SW 1271 (cell line): ENCODE measurements around the gene PDE6C.

Source experiments
- DNase-seq, 2 experiments: peaks; one replicate each; lab custom pipeline; 2025; lab: John Stamatoyannopoulos, UW

Gene PDE6C

DNA sequence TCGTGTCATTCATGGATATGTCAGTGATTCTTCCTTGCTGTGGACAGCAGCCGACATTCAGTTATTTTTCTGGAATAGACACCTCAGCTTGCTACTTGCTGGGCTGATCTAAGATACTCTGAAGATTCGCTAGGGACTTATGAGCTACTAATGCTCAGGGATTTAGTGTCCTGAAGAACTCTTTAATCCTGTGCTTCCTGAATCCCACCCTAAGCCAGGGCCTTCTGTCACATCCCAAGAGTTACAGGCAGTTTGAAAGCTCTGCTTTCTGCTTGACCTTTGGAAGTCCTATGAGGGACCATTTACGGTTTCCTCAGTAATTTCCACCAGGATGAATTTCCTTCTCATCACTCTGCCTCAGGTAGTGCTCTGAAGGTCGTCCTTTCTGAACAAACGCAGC is at the start of gene PDE6C:
Gene PDE6C (plus strand): TSS at position 227 of the 400 bp plus-strand sequence. CDS start 189 bp downstream, outside the sequence.
- no peak for DNase-seq

DNA sequence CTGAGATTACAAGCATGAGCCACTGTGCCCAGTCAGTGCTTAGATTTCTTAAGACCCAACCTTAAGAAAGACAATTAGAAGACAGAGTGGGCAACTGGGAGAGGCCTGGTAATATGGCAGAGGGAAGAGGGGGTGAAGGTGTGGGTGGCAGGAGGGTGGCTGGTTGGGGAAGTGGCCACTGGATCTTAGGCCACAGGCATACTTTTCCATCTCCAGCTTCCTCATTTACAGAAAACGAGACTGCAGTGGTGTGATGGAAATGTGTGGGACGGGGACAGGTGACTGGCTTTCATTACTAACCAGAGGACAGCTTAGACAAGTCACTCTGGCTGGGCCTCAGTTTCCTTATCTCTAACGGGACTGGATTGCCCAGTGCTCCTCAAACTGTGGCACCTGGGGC is 46.9 kb upstream of the PDE6C start:
- no peak for DNase-seq

DNA sequence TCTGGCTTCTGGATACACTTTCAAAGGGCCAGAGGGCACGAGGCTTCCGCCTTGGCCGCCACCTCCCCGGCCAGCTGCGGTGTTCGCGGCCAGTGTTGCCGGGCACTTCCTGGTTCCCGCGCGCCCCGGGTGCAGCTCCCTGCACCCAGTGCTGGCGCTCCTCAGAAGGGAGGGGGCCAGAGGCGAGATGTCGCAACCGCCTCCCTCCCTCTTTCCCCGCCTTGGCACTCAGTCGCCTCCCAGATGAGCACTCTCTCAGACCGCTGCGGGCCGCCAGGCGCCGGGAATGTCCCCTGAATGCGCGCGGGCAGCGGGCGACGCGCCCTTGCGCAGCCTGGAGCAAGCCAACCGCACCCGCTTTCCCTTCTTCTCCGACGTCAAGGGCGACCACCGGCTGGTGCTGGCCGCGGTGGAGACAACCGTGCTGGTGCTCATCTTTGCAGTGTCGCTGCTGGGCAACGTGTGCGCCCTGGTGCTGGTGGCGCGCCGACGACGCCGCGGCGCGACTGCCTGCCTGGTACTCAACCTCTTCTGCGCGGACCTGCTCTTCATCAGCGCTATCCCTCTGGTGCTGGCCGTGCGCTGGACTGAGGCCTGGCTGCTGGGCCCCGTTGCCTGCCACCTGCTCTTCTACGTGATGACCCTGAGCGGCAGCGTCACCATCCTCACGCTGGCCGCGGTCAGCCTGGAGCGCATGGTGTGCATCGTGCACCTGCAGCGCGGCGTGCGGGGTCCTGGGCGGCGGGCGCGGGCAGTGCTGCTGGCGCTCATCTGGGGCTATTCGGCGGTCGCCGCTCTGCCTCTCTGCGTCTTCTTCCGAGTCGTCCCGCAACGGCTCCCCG is 45.7 kb upstream of the PDE6C start, which contains the start of gene FFAR4:
Gene FFAR4 (plus strand): TSS at position 231 of the 842 bp plus-strand sequence. CDS start 56 bp downstream, at position 287.
- no peak for DNase-seq

DNA sequence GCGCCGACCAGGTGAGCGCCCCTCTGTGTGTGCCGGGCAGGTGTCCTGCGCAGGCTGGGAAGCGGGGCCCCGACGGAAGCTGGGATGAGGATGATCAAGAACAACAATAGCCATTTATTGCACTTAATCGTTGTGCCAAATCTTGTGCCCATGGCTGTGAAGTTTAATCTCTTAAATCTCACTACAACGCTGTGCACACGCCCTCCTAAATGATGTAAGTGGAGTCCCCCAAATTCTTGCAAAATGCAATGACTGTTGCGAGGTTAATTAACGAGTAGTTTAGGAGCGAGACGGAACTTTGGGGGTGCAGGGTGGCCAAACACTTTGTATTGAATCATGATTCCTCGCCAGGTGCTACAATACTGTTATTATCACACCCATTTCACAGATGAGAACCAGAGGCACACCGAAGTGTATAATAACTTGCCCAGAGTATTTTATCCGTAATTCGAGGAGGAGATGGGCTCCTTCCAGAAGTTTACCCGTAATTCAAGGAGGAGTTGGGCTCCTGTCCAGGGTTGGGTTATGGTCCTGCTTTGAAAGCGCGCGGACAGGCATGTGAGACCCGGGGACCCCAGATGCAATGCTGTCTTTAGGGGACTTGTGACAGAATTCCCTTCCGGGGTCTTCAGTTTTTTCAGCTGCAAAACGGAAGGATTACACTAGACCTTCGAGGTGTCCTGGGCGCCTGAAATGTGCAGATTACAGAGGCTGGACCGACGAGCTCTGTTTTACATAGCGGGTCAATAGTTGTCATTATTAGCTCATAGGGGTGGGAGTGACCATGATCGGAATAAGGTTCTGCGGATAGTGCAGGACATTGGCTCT is 44.8 kb upstream of the PDE6C start:
- DNase-seq = no peak

DNA sequence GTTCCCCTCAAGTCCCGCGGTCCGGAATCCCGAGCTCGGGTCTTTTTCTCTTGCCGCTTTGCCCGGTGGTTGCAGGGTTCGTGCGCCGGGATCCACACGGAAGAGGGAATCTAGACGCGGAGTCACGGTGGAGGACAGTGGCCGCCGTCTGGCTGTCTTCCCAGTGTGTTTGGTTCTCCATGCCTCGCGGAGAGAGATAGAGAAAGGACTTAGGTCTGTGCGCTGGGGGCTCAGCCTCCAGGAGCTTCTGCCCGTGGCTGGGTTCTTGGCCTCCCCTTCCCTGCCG is 44.3 kb upstream of the PDE6C start:
- no peak for DNase-seq

DNA sequence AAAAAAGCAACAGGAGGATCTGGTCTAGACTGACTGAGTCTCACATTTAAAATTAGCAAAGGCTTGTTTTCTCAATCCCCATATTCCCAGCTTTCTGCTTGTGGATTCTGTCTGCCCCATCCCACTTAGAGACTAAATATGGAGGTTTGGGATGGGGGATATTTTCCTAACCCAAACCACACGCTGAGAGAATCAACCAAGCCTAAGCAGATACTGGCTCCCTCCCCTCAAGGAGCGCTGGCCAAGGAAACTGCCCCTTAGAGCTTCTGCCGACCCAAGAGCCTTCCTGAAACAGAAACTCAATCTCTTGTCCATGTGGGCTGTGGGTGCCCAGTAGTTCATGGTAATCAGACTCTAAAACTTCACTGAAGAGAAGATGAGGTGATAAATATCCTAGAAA is 42.0 kb upstream of the PDE6C start:
- no peak for DNase-seq

DNA sequence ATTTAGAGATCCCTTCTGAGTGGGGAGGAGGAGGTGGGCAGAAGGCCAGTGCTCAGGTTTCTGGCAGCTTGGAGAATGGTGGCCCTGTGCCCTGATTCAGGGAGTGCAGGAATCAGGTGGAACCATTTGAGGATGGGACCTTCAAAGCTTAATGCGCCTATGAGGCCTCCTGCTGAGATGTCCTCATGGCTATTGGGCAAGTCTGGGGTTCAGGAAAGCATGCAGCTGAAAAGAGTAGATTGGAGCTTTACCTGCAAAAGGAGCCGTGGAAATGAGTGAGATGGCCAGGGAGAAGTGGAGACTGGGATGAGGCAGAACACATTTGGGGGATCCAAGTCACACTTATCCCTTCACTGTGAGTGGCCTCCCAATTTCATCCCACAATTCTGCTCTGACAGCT is 39.7 kb upstream of the PDE6C start:
- DNase-seq = no peak

DNA sequence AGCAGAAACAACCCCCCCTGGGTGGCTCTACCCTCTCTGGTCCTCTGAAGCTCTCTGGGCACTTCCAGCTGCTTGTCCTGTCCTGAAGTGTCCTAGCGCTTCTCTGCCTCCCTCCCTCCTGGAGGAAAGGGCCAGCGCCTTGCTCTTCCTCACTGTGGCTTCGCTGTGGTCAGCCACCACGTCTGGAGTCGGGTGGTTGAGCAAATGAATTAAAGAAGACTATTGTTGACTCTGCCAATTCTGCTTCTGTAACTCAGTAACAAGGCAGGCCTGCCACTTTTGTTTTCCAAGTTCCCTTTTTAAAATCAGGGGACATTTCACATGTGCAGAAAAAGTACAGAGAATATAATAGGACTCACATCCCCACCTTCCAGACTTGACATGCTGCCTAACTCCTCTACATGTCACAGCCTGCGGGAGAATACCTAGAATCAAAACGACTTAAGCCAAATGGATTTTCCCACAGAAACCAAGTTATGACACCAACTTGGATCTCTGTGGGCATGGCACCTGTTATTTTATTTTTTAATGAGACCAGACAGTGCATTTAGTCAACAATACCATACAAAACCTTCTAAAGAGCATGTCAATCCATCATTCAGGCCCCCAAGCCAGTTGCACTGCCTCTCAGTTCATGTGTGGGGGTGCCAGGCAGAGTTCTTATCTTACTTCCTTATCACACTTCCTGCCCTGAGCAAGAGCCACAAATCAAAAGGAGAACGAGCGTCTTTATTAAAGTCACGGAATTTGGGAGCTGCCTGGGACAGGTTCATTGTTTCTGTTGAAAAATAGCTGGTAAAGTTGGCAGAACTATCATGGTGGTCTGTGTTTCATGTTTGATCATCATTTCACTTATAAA is 39.1 kb upstream of the PDE6C start:
- DNase-seq = no peak

DNA sequence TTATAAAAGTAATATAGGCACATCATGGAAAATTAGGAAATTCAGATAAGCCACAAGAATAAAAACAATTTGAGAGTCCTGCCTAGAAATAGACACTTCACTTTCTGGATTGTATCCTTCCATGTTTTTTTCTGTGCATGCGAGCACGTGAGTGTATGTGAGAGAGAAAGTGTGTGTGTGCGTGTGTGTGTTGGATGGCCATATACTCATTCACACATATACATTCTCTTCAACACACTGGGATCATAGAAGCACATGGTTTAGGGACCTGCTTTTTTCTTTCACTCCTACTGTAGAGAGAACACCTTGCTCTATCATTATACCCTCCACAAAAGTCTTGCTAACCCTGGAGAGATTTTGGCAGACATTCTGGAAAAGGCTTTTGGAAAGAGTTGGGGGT is 38.4 kb upstream of the PDE6C start:
- DNase-seq = no peak

DNA sequence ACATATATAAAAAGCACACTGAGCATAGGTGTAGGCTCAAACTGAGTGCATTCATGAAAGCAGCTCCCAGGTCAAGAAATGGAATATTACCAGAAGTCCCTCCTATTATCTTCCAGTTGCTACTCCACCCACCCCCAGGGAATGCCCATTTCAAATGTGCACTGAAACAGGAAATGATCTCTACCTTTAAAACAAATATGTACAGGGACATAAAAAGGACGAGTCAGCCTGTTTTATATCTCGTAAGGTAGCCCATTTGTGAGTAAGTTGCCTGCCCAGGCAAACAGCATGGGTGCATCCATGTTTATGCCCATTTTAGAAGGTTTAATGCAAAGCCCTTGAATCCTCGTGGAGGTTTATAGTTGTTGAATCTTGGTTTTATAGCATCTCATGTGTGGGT is 35.4 kb upstream of the PDE6C start:
- DNase-seq = no peak

DNA sequence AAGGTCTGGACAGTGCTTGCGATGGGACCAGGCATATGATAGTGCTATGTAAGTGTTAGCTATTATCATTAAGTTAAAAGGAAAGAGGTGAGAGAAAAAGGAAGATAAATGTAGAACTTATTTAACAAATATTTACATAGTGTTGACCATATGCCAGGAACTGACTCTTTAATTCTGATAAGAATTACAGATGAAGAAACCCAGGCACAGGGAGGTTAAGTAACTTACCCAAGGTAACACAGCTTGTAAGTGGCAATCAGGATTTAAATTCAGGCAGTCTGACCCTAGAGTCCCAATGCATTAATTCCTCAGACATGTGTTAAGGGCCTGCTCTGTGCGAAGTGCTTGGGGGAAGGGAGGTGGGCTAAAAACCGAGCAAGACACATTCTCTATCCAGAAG is 34.8 kb upstream of the PDE6C start:
- no peak for DNase-seq

DNA sequence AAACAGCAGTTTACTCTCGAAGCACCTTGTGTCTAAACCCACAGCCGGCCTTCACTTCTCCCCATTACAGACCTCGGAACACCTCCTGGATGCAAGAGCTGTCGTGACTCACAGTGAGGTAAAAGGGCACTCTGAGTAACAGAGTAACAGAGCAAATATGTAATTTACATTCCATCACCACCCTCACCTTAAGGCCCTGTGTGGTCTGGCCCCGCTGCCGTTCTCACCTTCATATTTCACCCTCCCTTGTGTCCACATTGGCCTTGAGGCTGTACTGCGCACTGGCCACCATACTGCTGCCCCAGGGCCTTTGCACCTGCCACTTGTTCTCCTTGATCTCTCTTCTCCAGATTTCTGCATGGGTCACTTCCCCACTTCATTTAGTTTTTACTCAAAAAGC is 33.2 kb upstream of the PDE6C start:
- no peak for DNase-seq

DNA sequence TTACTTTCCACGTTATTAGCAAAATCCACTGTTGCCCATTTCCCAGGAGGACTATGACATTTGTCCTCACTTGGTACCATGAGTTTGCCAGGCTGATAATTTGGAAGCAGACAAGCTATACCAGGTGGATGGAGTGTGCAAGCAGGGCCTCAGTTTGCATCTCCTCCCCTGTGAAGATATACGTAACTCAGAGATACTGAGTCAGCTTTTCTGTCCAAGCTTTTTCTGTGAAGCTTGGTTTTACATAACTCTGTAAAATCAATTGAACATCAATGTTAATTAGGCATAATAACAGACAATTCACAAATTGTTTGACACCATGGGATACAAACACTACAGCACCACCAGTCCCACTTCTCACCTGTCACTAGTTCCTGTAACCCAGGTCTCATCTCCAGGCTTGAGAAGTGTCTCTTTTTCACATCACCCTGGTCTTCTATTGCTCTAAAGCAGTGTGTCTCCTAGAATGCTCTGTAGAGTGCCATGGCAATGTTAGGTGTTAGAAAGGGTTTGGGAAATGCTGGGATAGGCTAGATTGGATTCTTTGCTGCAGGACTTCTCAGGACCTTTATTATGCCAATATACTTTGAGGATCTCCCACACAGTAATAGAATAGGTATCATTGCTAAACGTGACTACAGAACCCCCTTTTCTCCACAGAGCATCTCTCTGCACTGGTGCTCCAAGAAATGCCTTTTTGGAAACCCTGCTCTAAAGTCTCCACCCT is 32.2 kb upstream of the PDE6C start:
- no peak for DNase-seq

DNA sequence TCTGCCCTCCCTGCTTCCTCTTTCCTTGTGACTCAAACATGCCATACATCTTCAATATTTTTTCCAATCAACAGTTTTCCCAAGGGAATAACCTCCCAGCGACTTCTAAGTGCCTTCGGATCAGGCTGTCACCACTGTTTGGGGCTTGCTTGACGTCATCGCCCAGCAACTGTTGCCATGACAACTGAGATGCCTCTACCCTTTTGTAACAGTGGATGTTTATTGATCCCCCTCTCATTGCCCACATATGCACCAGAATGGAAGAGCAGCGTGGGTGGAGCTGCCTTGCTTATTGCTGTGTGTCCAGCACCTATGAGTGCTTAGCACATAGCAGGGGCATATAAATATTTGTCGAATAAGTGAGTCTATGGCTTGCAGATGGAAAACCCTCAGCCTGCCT is 31.5 kb upstream of the PDE6C start:
- no peak for DNase-seq

DNA sequence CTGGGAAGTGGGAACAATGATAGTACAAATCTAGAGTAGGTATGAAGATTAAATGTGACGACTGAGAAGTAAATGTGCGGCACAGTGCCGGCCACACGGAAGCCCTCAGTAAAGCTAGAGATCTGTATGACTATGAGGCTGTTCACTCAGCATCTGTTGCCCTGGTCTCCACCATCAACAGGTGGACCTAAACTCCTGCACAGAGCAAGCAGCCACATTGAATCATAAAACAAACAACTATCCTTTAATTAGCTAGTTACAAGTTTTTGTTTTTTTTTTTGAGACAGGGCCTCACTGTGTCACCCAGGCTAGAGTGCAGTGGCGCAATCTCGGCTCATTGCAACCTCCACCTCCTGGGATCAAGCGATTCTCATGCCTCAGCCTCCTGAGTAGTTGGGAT is 27.9 kb upstream of the PDE6C start:
- DNase-seq = no peak

DNA sequence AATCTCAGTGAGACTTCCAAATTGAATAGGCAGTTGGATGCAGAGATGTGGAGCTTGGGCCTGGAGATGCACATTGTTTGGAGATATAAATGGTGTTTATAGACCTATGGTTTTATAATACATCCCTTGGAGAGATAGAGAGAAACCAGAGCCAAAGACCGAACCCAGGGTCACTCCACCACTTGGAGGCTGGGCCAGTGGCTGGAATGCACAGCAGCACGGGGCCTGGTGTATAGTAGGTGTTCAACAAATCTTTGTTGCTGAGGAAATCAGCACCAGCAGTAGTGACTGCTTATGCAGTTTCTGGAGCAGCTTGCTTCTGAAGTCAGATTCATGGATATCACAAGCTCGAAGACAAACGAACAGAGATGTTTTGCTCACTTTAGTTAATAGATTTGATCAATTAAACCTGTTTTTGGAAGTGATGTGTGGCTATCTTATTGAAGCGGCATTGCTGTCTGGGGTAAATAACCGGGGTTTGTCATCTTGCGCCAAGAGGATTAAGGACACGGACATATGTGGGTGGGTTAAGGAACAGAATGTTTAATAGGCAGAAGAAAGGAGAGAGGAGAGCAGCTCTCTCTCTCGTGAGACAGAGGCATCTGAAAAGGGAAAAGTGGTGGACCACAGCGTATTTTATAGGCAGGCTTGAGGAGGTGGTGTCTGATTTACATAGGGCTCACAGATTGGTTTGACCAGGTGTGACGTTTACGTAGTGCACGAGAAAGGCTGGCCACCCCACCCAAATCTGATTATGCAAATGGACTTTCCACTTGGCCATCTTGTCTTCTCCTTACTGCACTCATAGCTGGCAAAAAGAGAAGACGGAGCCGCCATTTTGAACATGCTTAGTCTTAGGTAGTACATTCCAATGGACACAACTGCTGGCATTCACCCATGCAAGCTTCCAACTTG is 22.4 kb upstream of the PDE6C start:
- DNase-seq = no peak

DNA sequence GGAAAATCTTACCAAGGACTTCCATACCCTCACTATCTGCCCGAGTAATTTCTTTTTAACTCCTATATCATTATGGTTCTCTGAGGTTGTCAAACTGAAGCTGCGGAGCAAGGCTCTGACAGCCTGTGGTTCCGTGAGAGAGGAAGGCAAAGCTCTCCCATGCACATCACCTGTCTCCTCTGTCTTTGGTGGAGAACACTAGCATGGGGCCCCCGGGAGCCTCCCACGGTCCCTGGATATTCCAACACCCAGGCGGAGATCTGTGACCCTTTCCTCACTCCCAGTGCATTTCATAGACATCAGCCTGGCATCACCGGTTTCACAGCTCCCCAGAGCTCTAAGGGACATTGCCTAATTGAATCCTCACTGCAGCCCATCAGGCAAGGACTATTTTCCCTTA is 21.7 kb upstream of the PDE6C start:
- no peak for DNase-seq

DNA sequence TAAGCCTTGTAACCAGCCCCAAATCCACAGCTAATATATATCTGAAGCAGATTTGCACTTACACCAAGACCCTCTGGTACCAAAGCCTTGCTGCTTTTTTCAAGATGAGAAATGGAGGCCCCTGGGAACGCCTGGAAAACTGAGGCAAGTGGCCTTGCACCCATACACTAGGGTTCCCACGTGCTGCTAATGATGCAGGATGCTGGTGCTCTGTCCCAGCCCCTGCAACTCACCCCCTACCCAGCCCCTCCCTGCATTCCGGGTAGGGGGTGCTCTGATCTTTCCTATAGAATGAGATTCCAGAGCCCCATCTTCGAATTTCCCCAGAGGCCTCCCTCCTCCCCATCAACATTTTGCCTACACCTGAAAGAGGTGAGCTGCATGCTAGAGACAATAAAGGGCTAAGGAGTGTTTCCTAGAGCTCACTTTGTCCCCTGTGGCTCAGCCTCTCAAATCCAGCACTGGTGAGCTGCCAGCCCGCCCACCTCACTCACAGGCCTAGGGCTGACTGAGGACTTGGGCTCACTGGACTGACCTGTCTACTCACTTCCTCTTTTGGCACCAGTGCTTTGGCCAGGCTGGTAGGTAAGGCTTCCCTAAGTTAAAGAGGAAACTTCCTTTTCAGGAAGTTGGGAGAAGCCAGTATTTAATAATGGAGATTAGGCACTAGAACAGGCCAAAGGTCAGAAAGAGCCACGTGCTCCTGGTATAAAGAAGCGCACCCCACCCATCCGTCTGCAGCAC is 21.1 kb upstream of the PDE6C start:
- no peak for DNase-seq

DNA sequence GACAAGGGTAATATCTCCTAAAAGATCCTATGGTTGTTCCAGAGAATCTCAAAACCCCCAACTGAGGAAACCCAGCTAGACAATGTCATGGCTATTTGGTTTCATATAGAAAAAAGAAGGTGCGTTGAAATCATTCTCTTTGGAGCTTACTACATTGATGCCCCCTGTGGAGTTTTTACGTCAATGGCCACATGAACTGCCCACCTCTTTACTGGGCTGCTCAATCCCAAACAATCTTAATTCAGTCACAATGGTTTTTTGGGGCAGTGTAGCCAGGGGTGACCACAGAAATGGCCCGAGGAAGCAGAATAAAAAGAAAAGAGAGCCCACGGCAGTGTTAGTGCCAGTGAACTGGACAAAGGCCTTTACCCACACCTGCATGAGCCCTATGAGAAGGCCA is 19.1 kb upstream of the PDE6C start:
- DNase-seq = no peak

DNA sequence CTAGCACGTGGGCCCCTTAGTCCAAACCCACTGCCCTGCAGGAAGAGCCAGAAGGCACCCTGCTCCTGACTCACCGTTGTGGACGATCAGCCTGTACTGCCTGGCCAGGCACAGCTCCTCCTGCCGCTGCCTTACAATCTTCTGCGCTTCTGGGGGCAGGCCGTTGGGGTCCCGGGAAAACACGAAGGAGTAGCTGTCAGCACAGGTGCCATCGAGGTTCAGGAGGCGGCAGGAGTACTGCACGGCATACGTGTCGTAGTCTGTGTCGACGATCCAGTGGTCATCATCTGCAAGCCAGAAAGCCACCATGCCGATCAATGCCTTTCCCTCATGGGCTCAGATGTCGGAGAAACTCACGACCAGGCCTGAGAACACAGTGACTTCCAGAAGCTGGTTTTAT is 18.6 kb upstream of the PDE6C start:
- no peak for DNase-seq
